Stimulated activated CD4-positive, alpha-beta T cell treated with anti-CD3 and anti-CD28 coated beads, Interleukin-1b, Interleukin-23, amount 100 ng/mL, for 48 hours (primary cell): ENCODE measurements around the gene VCL.
"Not testable (repeated sequence)": the region's sequence is repeated elsewhere in the genome, so short reads cannot be mapped to it uniquely, and the experiment has no call there.

Experiments
- DNase-seq: peaks from one replicate; pipeline ENCODE4 v3.0.0-alpha.2; 2020

The VCL gene

GRCh38 chr10:74011017-74011416 lies 13.1 kb downstream of the VCL start:
- DNase-seq: no peak

GRCh38 chr10:74011770-74012169 lies 13.9 kb downstream of the VCL start:
- no peak for DNase-seq

- no peak for DNase-seq
These were observed 14.6 kb downstream of the VCL start for GRCh38 chr10:74012480-74012879.

GRCh38 chr10:74013004-74013403 lies 15.1 kb downstream of the VCL start:
- DNase-seq: no peak

- not testable (repeated sequence) for DNase-seq
These were observed 16.7 kb downstream of the VCL start for GRCh38 chr10:74014574-74014973.

- no peak for DNase-seq
These were observed 20.3 kb downstream of the VCL start for GRCh38 chr10:74018241-74018640.

- no peak for DNase-seq
These were observed 23.5 kb downstream of the VCL start for GRCh38 chr10:74021248-74022055.

GRCh38 chr10:74022926-74023629 lies 25.2 kb downstream of the VCL start:
- no peak for DNase-seq

GRCh38 chr10:74024600-74024999 lies 26.7 kb downstream of the VCL start:
- DNase-seq: no peak

- DNase-seq: no peak
These were observed 27.6 kb downstream of the VCL start for GRCh38 chr10:74025380-74025978.

GRCh38 chr10:74026428-74027015 lies 28.6 kb downstream of the VCL start:
- DNase-seq: no peak

- DNase-seq: no peak
These were observed 29.8 kb downstream of the VCL start for GRCh38 chr10:74027702-74028101.

GRCh38 chr10:74029943-74030342 lies 32.0 kb downstream of the VCL start:
- no peak for DNase-seq

- DNase-seq: not testable (repeated sequence)
These were observed 34.3 kb downstream of the VCL start for GRCh38 chr10:74032208-74032607.

- no peak for DNase-seq
These were observed 35.2 kb downstream of the VCL start for GRCh38 chr10:74032900-74033655.

GRCh38 chr10:74033702-74034101 lies 35.8 kb downstream of the VCL start:
- no peak for DNase-seq

GRCh38 chr10:74034301-74034700 lies 36.4 kb downstream of the VCL start:
- no peak for DNase-seq

- no peak for DNase-seq
These were observed 37.4 kb downstream of the VCL start for GRCh38 chr10:74035303-74035702.

GRCh38 chr10:74036474-74036873 lies 38.6 kb downstream of the VCL start:
- DNase-seq: no peak

- no peak for DNase-seq
These were observed 41.7 kb downstream of the VCL start for GRCh38 chr10:74039561-74040145.

- DNase-seq: no peak
These were observed 42.5 kb downstream of the VCL start for GRCh38 chr10:74040200-74041126.
